ENCODE data around the gene CDCP2.

Gene CDCP2

DNA sequence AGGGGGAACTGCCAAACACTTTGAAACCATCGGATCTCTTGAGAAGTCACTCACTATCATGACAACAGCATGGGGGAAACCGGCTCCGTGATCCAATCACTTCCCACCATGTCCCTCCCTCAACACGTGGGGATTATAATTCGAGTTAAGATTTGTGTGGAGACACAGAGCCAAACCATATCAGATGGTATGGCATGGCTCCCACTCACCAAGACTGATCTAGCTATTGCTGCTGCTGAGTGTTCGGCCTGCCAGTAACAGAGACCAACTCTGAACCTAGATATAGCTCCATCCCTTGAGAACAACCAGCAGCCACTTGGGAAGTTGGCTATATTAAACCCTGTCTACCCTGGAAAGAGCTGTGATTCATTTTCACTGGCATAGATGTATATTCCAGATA is 49.4 kb downstream of the CDCP2 start:
- ATAC-seq (ENCODE audit: insufficient read depth, low read depth) (no peak), DNase-seq (no peak)
- no peak overlapping the region for H3K4me2 ChIP-seq (ENCODE audit: insufficient read depth, low read length)
- H2AFZ ChIP-seq (ENCODE audit: low read depth, low read length): no peak overlapping the region
- no peaks in the 10 kb centered on the region for H3K36me3 ChIP-seq (ENCODE audit: insufficient read depth, low read length)
- no peaks in the 10 kb centered on the region for H3K79me2 ChIP-seq (ENCODE audit: insufficient read depth, low read length)
- H3K9ac ChIP-seq (ENCODE audit: low read depth, low read length): no peak overlapping the region
- no peak for TF ChIP-seq EZH2 (IDR thresholded peaks at IDR 0.05; ENCODE audit: borderline replicate concordance, low read depth, low read length, severe bottlenecking)
- TF ChIP-seq, protein P1, sequence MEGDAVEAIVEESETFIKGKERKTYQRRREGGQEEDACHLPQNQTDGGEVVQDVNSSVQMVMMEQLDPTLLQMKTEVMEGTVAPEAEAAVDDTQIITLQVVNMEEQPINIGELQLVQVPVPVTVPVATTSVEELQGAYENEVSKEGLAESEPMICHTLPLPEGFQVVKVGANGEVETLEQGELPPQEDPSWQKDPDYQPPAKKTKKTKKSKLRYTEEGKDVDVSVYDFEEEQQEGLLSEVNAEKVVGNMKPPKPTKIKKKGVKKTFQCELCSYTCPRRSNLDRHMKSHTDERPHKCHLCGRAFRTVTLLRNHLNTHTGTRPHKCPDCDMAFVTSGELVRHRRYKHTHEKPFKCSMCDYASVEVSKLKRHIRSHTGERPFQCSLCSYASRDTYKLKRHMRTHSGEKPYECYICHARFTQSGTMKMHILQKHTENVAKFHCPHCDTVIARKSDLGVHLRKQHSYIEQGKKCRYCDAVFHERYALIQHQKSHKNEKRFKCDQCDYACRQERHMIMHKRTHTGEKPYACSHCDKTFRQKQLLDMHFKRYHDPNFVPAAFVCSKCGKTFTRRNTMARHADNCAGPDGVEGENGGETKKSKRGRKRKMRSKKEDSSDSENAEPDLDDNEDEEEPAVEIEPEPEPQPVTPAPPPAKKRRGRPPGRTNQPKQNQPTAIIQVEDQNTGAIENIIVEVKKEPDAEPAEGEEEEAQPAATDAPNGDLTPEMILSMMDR (IDR thresholded peaks at IDR 0.05; ENCODE audit: borderline replicate concordance, extremely low read depth, low read length, poor library complexity, severe bottlenecking): no peak
- H3K27ac ChIP-seq (ENCODE audit: low read length): no peak overlapping the region
- no peaks in the 10 kb centered on the region for H3K27me3 ChIP-seq (ENCODE audit: insufficient read depth, low read length, poor library complexity)
- no peaks in the 10 kb centered on the region for H4K20me1 ChIP-seq (ENCODE audit: insufficient read depth, low read length)
- no peak overlapping the region for H3K4me3 ChIP-seq (ENCODE audit: low read depth in 1 of 2, low read length in 2 of 2)
- no peaks in the 10 kb centered on the region for H3K9me3 ChIP-seq (ENCODE audit: insufficient read depth, low read length, severe bottlenecking)
- H3K4me1 ChIP-seq (ENCODE audit: insufficient read depth, low read length): no peaks in the 10 kb centered on the region

DNA sequence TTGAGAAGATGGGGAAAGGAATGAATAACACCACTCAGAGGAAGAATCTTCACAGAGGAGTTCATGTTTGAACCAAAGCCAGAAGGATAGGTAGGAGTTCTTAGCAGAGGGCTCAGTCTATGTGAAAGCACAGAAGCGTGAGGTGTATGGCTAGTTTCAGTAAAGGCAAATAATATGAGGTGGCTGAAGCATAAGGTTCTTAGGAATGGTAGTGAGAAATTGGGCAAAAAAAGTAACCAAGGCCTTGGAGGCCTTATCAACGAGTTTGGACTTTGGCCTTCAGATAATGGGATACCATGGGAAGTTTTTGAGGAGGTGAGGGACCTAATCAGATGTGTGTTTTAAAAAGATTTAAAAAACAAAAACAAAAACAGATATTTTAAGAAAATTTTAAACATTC is 52.3 kb downstream of the CDCP2 start:
- no peak overlapping the region for H2AFZ ChIP-seq (ENCODE audit: low read depth, low read length)
- no peak for TF ChIP-seq EZH2 (IDR thresholded peaks at IDR 0.05; ENCODE audit: borderline replicate concordance, low read depth, low read length, severe bottlenecking)
- TF ChIP-seq, protein P1 (IDR thresholded peaks at IDR 0.05; ENCODE audit: borderline replicate concordance, extremely low read depth, low read length, poor library complexity, severe bottlenecking): no peak
- DNase-seq: no peak
- no peaks in the 10 kb centered on the region for H4K20me1 ChIP-seq (ENCODE audit: insufficient read depth, low read length)
- peaks cover 10% of the 10 kb centered on the region for H3K36me3 ChIP-seq (ENCODE audit: insufficient read depth, low read length)
- H3K79me2 ChIP-seq (ENCODE audit: insufficient read depth, low read length): no peaks in the 10 kb centered on the region
- H3K9me3 ChIP-seq (ENCODE audit: insufficient read depth, low read length, severe bottlenecking): no peaks in the 10 kb centered on the region
- no peaks in the 10 kb centered on the region; the same call in 1 of the 2 replicates for H3K4me1 ChIP-seq (ENCODE audit: insufficient read depth, low read length)
- ATAC-seq (ENCODE audit: insufficient read depth, low read depth): no peak
- H3K27me3 ChIP-seq (ENCODE audit: insufficient read depth, low read length, poor library complexity): no peaks in the 10 kb centered on the region
- H3K4me3 ChIP-seq (ENCODE audit: low read depth in 1 of 2, low read length in 2 of 2): no peak overlapping the region
- H3K9ac ChIP-seq (ENCODE audit: low read depth, low read length): no peak overlapping the region
- no peak overlapping the region for H3K4me2 ChIP-seq (ENCODE audit: insufficient read depth, low read length)
- H3K27ac ChIP-seq (ENCODE audit: low read length): no peak overlapping the region

DNA sequence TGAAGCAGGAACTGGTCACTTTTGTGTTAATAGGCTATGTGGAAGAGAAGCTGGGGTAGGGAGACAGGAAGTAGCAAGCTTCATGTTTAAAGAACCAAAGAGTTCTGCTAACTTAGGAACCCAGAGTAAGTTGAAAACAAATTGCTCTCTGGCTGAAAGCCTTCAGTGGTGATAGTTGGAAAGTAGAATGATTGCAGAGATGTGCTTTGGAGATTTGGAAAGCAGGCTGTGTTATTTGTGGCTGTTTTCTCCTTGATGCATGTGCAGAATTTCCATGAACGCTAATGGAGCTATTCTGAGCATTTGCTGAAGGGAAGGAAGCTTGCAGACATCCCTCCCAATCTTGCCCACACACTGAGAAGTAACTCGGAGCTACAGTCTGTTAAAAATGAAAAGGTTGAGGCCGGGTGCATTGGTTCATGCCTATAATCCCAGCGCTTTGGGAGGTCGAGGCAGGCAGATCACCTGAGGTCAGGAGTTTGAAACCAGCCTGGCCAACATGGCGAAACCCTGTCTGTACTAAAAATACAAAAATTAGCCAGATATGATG is 53.7 kb downstream of the CDCP2 start:
- Histone ChIP-seq H3K79me2 (ENCODE audit: insufficient read depth, low read length) (no peaks in the 10 kb centered on the region), H3K4me1 (ENCODE audit: insufficient read depth, low read length) (no peaks in the 10 kb centered on the region; the same call in 1 of the 2 replicates), H3K9me3 (ENCODE audit: insufficient read depth, low read length, severe bottlenecking) (no peaks in the 10 kb centered on the region), H3K36me3 (ENCODE audit: insufficient read depth, low read length) (peaks cover 13% of the 10 kb centered on the region), H3K27me3 (ENCODE audit: insufficient read depth, low read length, poor library complexity) (no peaks in the 10 kb centered on the region), H3K4me3 (ENCODE audit: low read depth in 1 of 2, low read length in 2 of 2) (no peak overlapping the region), H3K4me2 (ENCODE audit: insufficient read depth, low read length) (no peak overlapping the region), H3K9ac (ENCODE audit: low read depth, low read length) (no peak overlapping the region), H3K27ac (ENCODE audit: low read length) (no peak overlapping the region), H4K20me1 (ENCODE audit: insufficient read depth, low read length) (no peaks in the 10 kb centered on the region), H2AFZ (ENCODE audit: low read depth, low read length) (no peak overlapping the region)
- no peak for TF ChIP-seq EZH2 (IDR thresholded peaks at IDR 0.05; ENCODE audit: borderline replicate concordance, low read depth, low read length, severe bottlenecking)
- TF ChIP-seq, protein P1 (IDR thresholded peaks at IDR 0.05; ENCODE audit: borderline replicate concordance, extremely low read depth, low read length, poor library complexity, severe bottlenecking): no peak
- DNase-seq (no peak), ATAC-seq (ENCODE audit: insufficient read depth, low read depth) (no peak)

DNA sequence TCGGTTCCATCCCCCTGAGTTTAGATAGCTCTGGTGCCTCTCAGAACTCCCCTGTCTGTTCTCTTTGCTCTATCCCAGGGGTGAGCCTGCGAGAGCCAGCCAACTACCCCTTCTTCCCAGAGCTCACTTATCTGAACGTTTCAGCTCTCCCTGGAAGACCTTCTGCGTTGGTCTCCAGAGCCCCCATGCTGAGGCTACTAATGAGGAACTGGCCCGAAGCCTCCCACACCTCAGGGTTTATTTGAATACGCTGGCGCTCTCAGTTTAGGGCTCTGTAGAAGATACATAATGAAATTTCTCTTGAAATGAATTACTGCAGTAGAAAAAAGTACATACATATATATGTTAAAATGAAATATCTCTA is 55.9 kb downstream of the CDCP2 start:
- no peak overlapping the region for H3K9ac ChIP-seq (ENCODE audit: low read depth, low read length)
- no peak for DNase-seq
- H4K20me1 ChIP-seq (ENCODE audit: insufficient read depth, low read length): no peaks in the 10 kb centered on the region
- no peaks in the 10 kb centered on the region for H3K27me3 ChIP-seq (ENCODE audit: insufficient read depth, low read length, poor library complexity)
- no peaks in the 10 kb centered on the region for H3K9me3 ChIP-seq (ENCODE audit: insufficient read depth, low read length, severe bottlenecking)
- no peak overlapping the region for H3K27ac ChIP-seq (ENCODE audit: low read length)
- no peaks in the 10 kb centered on the region for H3K79me2 ChIP-seq (ENCODE audit: insufficient read depth, low read length)
- ATAC-seq (ENCODE audit: insufficient read depth, low read depth): no peak
- no peak overlapping the region for H3K4me3 ChIP-seq (ENCODE audit: low read depth in 1 of 2, low read length in 2 of 2)
- peaks cover 13% of the 10 kb centered on the region for H3K36me3 ChIP-seq (ENCODE audit: insufficient read depth, low read length)
- no peak overlapping the region for H2AFZ ChIP-seq (ENCODE audit: low read depth, low read length)
- no peak overlapping the region for H3K4me2 ChIP-seq (ENCODE audit: insufficient read depth, low read length)
- TF ChIP-seq EZH2 (IDR thresholded peaks at IDR 0.05; ENCODE audit: borderline replicate concordance, low read depth, low read length, severe bottlenecking): no peak
- no peaks in the 10 kb centered on the region; the same call in 1 of the 2 replicates for H3K4me1 ChIP-seq (ENCODE audit: insufficient read depth, low read length)
